Measurements from ENCODE around the gene EPB41L5.

Gene EPB41L5

DNA sequence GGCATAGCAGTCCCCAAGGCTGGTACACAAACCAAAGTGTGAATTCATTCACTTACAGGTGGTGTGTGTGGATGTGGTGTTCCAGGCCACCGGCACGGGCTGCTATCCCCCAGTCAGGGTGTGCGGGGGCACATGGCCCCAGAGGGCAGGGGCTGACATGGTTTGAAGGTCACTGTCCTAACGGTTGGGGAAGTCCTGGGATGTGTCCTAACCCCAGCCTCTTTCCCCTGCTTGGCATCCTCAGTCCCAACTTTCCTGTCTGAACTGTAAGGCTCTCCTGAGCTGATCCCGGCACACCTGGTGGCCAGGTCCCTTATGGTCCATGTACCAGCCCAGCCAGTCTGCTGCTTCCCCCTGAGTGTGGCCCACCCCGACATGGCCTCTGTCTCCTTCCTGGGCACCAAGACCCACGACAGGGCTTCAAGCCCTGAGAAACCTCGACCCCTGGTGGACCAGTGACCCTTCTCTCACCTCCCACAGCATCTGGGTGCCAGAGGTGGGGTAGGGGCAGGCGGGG lies 212.7 kb downstream of the EPB41L5 start:
- no peak for DNase-seq (ENCODE audit: low spot score)

- no peak for DNase-seq (ENCODE audit: low spot score)
Measured at GRCh38 chr2:120226316-120226715, 213.4 kb downstream of the EPB41L5 start.

DNA sequence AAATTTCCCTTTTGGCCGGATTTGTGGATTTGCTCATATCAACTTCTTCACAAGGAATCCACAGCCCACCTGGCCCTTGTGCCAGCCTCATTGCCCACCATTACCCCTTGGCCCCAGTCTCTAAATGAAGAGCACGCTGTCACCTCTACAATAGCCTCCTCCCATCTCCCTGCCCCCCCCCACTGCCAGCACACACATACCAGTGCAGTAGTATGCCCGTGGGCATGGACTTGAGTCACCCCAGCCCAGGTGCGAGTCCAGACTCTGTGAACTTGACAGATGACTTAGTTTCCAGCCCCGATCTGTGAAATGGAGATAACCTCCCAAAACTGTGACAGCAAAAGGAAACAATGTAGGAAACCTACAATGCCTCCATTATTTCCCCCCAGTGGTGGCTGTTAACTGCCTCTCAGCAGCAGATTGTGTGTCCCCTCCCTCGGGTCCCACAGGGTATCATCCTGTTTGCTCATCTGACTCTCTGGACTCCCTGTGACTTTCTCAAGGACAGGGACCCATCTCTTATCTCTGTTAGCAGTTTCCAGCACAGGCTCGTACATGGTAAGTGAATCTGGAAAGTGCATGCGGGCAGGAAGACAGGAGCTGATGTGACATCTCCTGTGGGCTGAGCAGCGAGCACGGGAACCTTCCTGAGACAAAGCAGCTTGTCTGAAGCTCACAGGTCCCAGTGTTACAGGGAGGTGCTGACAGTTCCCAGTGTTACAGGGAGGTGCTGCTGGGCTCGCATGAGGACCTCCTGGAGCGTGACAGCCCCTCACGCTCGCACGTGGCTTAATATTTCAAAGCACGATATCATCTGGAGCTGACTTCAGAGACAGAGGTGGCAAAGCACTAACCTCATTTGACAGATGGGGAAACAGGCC lies 214.5 kb downstream of the EPB41L5 start:
- no peak for DNase-seq (ENCODE audit: low spot score)

DNA sequence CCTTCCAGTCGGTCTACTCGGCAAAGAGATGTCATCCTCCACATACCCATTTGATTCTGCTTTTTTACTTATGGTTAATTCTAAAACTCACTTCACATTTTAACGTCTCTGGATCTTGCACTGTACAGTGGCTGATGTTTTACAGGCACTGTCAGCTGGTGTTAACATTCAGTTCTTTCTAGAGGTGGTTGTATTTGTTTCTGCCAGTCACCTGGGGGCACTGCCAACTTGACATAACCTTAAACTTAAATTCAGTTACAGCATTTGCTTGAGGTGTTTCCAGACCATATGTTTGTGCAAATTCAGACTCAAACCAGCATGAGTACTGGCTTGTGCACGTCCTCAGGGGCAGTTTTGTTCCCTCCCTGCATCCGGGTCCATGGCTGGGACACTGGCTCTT lies 215.6 kb downstream of the EPB41L5 start:
- DNase-seq (ENCODE audit: low spot score): no peak
